Breast epithelium (tissue), 3 donors: ENCODE results near the gene TMPRSS6.

Source experiments
- CTCF ChIP-seq, 3 donors: fragments of 450-650 bp; IDR thresholded peaks; one replicate each; pipeline ENCODE4 v1.5.1; 2016 to 2017; ENCODE audit warnings: antibody characterized with exemption in 3 of 3, mild to moderate bottlenecking in 3 of 3, moderate library complexity in 3 of 3
- POLR2A ChIP-seq: fragments of 450-650 bp; IDR thresholded peaks from one replicate; pipeline ENCODE4 v1.6.1; 2016; ENCODE audit warnings: antibody characterized with exemption, mild to moderate bottlenecking, moderate library complexity
- POLR2AphosphoS5 ChIP-seq, 3 donors: sonication (generic); formaldehyde crosslinking; IDR thresholded peaks; one replicate each; pipeline ENCODE4 v1.6.1; 2017; ENCODE audit warnings: antibody characterized with exemption in 3 of 3

GRCh38 chr22:37064553-37064952, 45.0 kb downstream of the TMPRSS6 start:
- no peak for TF ChIP-seq CTCF (IDR thresholded peaks at IDR 0.05)
- no peak for TF ChIP-seq POLR2A
- TF ChIP-seq POLR2AphosphoS5 (IDR thresholded peaks at IDR 0.05), result no peak
